ENCODE measurements around the gene ELK4. TPM values are rescaled to one million over a fixed set of nuclear protein-coding genes. Genes with fewer than 3 reads are reported as not detected.

The ELK4 gene
- total RNA-seq, 1 donor from 2014 or later: 20.0 TPM

DNA sequence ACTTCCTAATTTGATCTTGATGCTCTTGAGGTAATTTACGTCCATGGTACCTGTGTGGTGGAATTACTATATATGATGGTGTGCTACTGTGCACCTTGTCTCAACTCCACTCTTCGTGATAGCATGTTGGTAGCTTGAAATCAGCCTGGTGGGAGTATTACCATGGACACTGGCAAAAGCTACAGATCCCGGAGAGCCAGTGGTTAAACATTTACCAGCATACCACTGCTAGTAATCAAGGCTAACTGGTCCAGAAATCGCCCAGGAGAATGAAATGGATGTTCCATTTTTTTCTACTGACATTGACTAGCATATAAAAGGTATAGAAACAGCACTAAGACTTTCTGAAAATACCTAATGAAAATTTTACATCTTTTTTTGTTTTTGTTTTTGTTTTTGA, 30.6 kb downstream of the ELK4 start:
- H3K4me3 Mint-ChIP-seq (ENCODE audit: unreplicated experiment): no peak overlapping the region
- peaks cover 4% of the 10 kb centered on the region for H3K36me3 Mint-ChIP-seq (ENCODE audit: unreplicated experiment)
- no peaks in the 10 kb centered on the region for H3K4me1 Mint-ChIP-seq (ENCODE audit: low read depth, unreplicated experiment)
- TF ChIP-seq, protein P1, sequence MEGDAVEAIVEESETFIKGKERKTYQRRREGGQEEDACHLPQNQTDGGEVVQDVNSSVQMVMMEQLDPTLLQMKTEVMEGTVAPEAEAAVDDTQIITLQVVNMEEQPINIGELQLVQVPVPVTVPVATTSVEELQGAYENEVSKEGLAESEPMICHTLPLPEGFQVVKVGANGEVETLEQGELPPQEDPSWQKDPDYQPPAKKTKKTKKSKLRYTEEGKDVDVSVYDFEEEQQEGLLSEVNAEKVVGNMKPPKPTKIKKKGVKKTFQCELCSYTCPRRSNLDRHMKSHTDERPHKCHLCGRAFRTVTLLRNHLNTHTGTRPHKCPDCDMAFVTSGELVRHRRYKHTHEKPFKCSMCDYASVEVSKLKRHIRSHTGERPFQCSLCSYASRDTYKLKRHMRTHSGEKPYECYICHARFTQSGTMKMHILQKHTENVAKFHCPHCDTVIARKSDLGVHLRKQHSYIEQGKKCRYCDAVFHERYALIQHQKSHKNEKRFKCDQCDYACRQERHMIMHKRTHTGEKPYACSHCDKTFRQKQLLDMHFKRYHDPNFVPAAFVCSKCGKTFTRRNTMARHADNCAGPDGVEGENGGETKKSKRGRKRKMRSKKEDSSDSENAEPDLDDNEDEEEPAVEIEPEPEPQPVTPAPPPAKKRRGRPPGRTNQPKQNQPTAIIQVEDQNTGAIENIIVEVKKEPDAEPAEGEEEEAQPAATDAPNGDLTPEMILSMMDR (IDR thresholded peaks at IDR 0.05; ENCODE audit: partially characterized antibody, unreplicated experiment): no peak
- no peaks in the 10 kb centered on the region for H3K27me3 Mint-ChIP-seq (ENCODE audit: unreplicated experiment)
- peaks cover 5% of the 10 kb centered on the region for H3K9me3 Mint-ChIP-seq (ENCODE audit: unreplicated experiment)
- no peak for DNase-seq
- no peak overlapping the region for H3K27ac Mint-ChIP-seq (ENCODE audit: unreplicated experiment)

DNA sequence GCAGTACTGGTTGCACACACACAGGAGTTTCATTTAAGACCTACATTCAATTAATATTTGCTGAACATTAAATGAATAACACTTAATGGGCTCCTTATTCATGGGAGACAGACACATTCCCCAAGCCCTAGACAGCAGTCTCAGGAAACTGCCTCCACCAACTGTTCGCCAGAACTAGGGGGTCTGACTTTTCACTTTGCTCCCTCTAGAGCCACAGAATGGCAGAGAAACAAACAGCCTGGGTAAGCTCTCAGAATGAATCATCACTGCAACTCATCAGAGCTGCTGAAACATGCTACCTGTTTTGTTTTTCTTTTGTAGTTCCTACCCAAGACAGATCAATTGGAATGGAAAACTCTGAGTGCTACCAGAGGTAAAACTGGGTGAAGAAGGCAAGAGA, 31.7 kb downstream of the ELK4 start:
- DNase-seq: no peak
- no peak overlapping the region for H3K27ac Mint-ChIP-seq (ENCODE audit: unreplicated experiment)
- H3K9me3 Mint-ChIP-seq (ENCODE audit: unreplicated experiment): peaks cover 5% of the 10 kb centered on the region

DNA sequence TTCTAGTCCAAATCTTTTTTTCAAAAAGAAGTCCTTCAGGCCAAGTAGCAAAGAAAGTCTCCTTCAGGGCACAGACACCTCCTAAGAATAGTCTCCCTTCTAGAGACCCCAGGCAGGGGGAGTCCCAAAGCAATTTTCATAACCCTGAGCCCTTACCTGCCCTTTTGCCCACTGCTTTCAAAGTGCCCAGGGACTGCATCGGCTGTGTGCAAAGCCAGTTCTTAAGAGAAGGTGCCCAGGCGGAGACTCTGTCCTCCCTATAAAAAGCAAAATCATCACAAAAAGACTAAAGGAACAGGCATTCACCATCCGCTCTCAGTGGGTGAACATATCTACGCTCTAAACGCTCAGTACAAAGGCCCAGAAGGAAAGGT, 32.2 kb downstream of the ELK4 start:
- Mint-ChIP-seq H3K27ac (ENCODE audit: unreplicated experiment) (no peak overlapping the region), H3K9me3 (ENCODE audit: unreplicated experiment) (peaks cover 5% of the 10 kb centered on the region)

More for the DNA sequence above, 31.7 kb downstream of the ELK4 start:
- no peaks in the 10 kb centered on the region for H3K4me1 Mint-ChIP-seq (ENCODE audit: low read depth, unreplicated experiment)
- TF ChIP-seq, protein P1 (IDR thresholded peaks at IDR 0.05; ENCODE audit: partially characterized antibody, unreplicated experiment): no peak
- no peak overlapping the region for H3K4me3 Mint-ChIP-seq (ENCODE audit: unreplicated experiment)
- peaks cover 4% of the 10 kb centered on the region for H3K36me3 Mint-ChIP-seq (ENCODE audit: unreplicated experiment)
- H3K27me3 Mint-ChIP-seq (ENCODE audit: unreplicated experiment): no peaks in the 10 kb centered on the region

DNA sequence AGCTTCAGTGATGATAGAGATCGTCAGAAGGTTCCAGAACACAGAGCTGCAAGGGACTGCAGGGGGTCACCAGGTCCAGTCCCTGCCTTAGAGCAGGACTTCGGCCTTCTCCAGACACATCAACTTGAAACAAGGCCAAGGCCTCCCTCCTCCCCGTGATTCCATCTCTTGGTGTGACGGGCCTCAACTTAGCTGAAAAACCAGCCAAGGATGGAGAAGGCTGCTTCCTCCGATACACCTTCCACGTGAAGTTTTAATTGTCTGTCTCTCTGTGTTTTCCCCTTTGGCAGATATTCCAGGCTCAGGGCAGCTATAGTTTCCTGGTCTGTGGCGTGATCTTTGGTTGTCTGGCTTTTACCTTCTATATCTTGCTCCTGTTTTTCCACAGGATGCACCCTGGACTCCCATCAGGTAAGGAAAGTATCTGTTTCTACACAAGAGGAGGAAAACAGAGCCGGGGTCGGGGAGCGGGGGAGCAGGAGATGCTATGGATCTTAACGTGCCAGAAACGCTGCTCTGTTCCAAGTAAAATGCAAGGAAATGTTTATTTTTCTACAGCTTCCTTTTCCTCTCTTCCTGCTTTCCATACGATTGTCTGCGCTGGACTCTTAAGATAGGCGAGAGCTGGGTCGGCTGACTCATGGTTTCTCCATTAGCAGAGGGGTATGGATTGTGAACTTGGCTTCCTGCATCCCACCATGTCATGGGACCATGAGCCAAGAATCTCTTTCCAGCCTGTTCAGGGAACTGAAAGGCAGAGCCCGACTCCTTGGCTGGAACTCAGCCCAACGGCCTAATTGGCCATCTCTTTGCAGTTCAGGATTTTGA, 32.8 kb downstream of the ELK4 start:
- Mint-ChIP-seq H3K36me3 (ENCODE audit: unreplicated experiment) (peaks cover 4% of the 10 kb centered on the region), H3K4me1 (ENCODE audit: low read depth, unreplicated experiment) (no peaks in the 10 kb centered on the region), H3K27ac (ENCODE audit: unreplicated experiment) (no peak overlapping the region), H3K9me3 (ENCODE audit: unreplicated experiment) (peaks cover 5% of the 10 kb centered on the region), H3K4me3 (ENCODE audit: unreplicated experiment) (no peak overlapping the region), H3K27me3 (ENCODE audit: unreplicated experiment) (no peaks in the 10 kb centered on the region)
- TF ChIP-seq, protein P1 (IDR thresholded peaks at IDR 0.05; ENCODE audit: partially characterized antibody, unreplicated experiment): no peak
- no peak for DNase-seq

More for the DNA sequence above, 32.2 kb downstream of the ELK4 start:
- no peaks in the 10 kb centered on the region for H3K27me3 Mint-ChIP-seq (ENCODE audit: unreplicated experiment)
- no peak for DNase-seq
- TF ChIP-seq, protein P1 (IDR thresholded peaks at IDR 0.05; ENCODE audit: partially characterized antibody, unreplicated experiment): no peak
- H3K4me1 Mint-ChIP-seq (ENCODE audit: low read depth, unreplicated experiment): no peaks in the 10 kb centered on the region
- peaks cover 4% of the 10 kb centered on the region for H3K36me3 Mint-ChIP-seq (ENCODE audit: unreplicated experiment)
- H3K4me3 Mint-ChIP-seq (ENCODE audit: unreplicated experiment): no peak overlapping the region

DNA sequence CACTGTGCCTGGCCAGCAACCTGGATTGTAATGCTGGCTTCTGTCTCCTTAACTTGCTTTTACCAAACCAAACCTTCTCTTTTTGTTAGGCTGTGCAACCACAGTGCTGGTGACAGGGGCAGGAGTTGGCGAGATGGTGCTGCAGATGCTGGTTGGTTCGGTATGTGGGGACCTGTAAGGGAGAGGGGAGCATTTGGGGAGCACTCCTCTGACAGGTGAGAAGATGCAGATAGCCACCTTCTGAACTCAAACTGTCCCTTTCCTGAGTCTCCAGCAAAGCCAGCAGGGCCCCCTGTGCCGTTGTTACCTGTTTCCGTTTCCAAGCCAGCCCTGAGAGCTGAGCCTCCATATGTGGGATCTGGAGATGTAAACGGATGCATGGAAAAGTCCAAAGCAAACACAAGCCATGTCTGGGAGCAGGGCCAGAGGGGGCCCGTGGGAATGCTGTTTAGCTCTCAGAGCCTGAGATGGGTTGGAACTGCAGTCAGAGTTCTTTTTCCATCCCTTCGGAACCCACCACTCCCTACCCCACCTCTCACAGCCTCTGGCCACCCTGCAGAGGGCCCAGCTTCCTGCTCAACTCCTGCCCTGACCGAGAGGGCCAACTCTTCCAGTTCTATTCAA, 34.0 kb downstream of the ELK4 start:
- Mint-ChIP-seq H3K4me1 (ENCODE audit: low read depth, unreplicated experiment) (no peaks in the 10 kb centered on the region), H3K4me3 (ENCODE audit: unreplicated experiment) (no peak overlapping the region)
- DNase-seq: no peak

More for the DNA sequence above, 34.0 kb downstream of the ELK4 start:
- TF ChIP-seq, protein P1 (IDR thresholded peaks at IDR 0.05; ENCODE audit: partially characterized antibody, unreplicated experiment): no peak
- Mint-ChIP-seq H3K27me3 (ENCODE audit: unreplicated experiment) (no peaks in the 10 kb centered on the region), H3K9me3 (ENCODE audit: unreplicated experiment) (peaks cover 3% of the 10 kb centered on the region), H3K36me3 (ENCODE audit: unreplicated experiment) (peaks cover 4% of the 10 kb centered on the region), H3K27ac (ENCODE audit: unreplicated experiment) (no peak overlapping the region)
